HepG2 (cell line): Measurements from ENCODE around the gene NOTCH3. TPM values are rescaled to one million over a fixed set of nuclear protein-coding genes. Genes with fewer than 3 reads are reported as not detected.
A peak's percentile ranks its signal among the peaks of the same experiment; 100 is the strongest.

ENCODE experiments used
- ATRX ChIP-seq: sonication (generic); formaldehyde crosslinking; IDR thresholded peaks from 2 replicates; pipeline ENCODE4 v1.4.0; 2020; ENCODE audit warnings: missing genetic modification reagents, borderline replicate concordance
- CREB3 ChIP-seq: sonication (generic); formaldehyde crosslinking; IDR thresholded peaks from 2 replicates; pipeline ENCODE4 v1.5.0; 2020; ENCODE audit warnings: missing genetic modification reagents
- DNMT1 ChIP-seq: sonication (generic); formaldehyde crosslinking; IDR thresholded peaks from 2 replicates; pipeline ENCODE4 v1.5.1; 2020; ENCODE audit warnings: mild to moderate bottlenecking, missing genetic modification reagents
- MED1 ChIP-seq: sonication (generic); formaldehyde crosslinking; IDR thresholded peaks from 2 replicates; pipeline ENCODE4 v1.4.0; 2020; ENCODE audit warnings: missing genetic modification reagents
- NR2F2 ChIP-seq: IDR thresholded peaks from 2 replicates; pipeline ENCODE4 v1.6.1; 2012; ENCODE audit warnings: low read depth, inconsistent platforms, borderline replicate concordance
- RARG ChIP-seq: sonication (generic); formaldehyde crosslinking; IDR thresholded peaks from 2 replicates; pipeline ENCODE4 v1.4.0; 2020; ENCODE audit warnings: low read depth, mild to moderate bottlenecking, missing genetic modification reagents
- RFXANK ChIP-seq: IDR thresholded peaks from 2 replicates; pipeline ENCODE4 v1.6.1; 2016
- SP1 ChIP-seq, 2 experiments: fragments of 450-650 bp in 1 of 2; sonication (generic) in 1 of 2; formaldehyde crosslinking in 1 of 2; IDR thresholded peaks; 2 replicates each; pipeline versions ENCODE4 v1.4.0 to v1.6.1; 2016 to 2020; ENCODE audit warnings: missing genetic modification reagents in 1 of 2
- TERF1 ChIP-seq: sonication (generic); formaldehyde crosslinking; IDR thresholded peaks from 2 replicates; pipeline ENCODE4 v1.8.0; 2022; ENCODE audit warnings: mild to moderate bottlenecking, missing genetic modification reagents, moderate library complexity
- YEATS4 ChIP-seq: sonication (generic); formaldehyde crosslinking; IDR thresholded peaks from 2 replicates; pipeline ENCODE4 v1.4.0; 2020; ENCODE audit warnings: missing genetic modification reagents, borderline replicate concordance
- ZBTB20 ChIP-seq: sonication (generic); formaldehyde crosslinking; IDR thresholded peaks from 2 replicates; pipeline ENCODE4 v1.8.1; 2023; ENCODE audit warnings: missing genetic modification reagents, low read depth, mild to moderate bottlenecking, borderline replicate concordance
- ZBTB46 ChIP-seq: sonication (generic); formaldehyde crosslinking; IDR thresholded peaks from 2 replicates; pipeline ENCODE4 v1.4.0; 2020; ENCODE audit warnings: mild to moderate bottlenecking, missing genetic modification reagents, borderline replicate concordance
- ZFP82 ChIP-seq: sonication (generic); formaldehyde crosslinking; IDR thresholded peaks from 2 replicates; pipeline ENCODE4 v1.5.1; 2020; ENCODE audit warnings: mild to moderate bottlenecking, missing genetic modification reagents, borderline replicate concordance
- ZNF10 ChIP-seq: sonication (generic); formaldehyde crosslinking; IDR thresholded peaks from 2 replicates; pipeline ENCODE4 v1.4.0; 2020; ENCODE audit warnings: mild to moderate bottlenecking, low read depth, missing genetic modification reagents, borderline replicate concordance
- ZNF619 ChIP-seq: sonication (generic); formaldehyde crosslinking; IDR thresholded peaks from 2 replicates; pipeline ENCODE4 v1.4.0; 2020; ENCODE audit warnings: mild to moderate bottlenecking, missing genetic modification reagents
- ZNF724P ChIP-seq: sonication (generic); formaldehyde crosslinking; IDR thresholded peaks from 2 replicates; pipeline ENCODE4 v1.8.0; 2022; ENCODE audit warnings: missing genetic modification reagents, borderline replicate concordance
- ZNF776 ChIP-seq: sonication (generic); formaldehyde crosslinking; IDR thresholded peaks from 2 replicates; pipeline ENCODE4 v1.4.0; 2020; ENCODE audit warnings: mild to moderate bottlenecking, missing genetic modification reagents
- ZSCAN21 ChIP-seq: sonication (generic); formaldehyde crosslinking; IDR thresholded peaks from 2 replicates; pipeline ENCODE4 v1.8.0; 2022; ENCODE audit warnings: mild to moderate bottlenecking, missing genetic modification reagents, moderate library complexity, borderline replicate concordance
- ZSCAN9 ChIP-seq: IDR thresholded peaks from 2 replicates; pipeline ENCODE4 v1.6.1; 2016; ENCODE audit warnings: borderline replicate concordance
- polyA plus RNA-seq, 8 experiments: library from polyadenylated mRNA; depleted of rRNA in 3 of 8; stranded (reverse) in 7 of 8; unstranded in 1 of 8; fragments of >200 nt; fragmentation: Illumina TruSeq in 4 of 8; extraction: Trizol in 4 of 8; gene quantifications; 2 replicates each; pipeline versions ENCODE4 v1.2.1 to v1.2.3, GENCODE V29; 2011 to 2016; ENCODE audit warnings: low read depth in 4 of 8, missing spikeins in 1 of 8, mixed read lengths in 1 of 8; ENCODE audit not compliant: insufficient read depth in 1 of 8
- total RNA-seq, 5 experiments: library from RNA; depleted of rRNA; stranded (reverse); fragments of >200 nt; fragmentation: Illumina TruSeq; extraction: Trizol; gene quantifications; 2 replicates each; pipeline ENCODE4 v1.2.3, GENCODE V29; 2016; ENCODE audit warnings: low read depth in 1 of 5
- TF ChIP-seq, protein P1 (sequence below): sonication (generic); formaldehyde crosslinking; IDR thresholded peaks from 2 replicates; pipeline ENCODE4 v1.4.0; 2020; ENCODE audit warnings: missing genetic modification reagents
- TF ChIP-seq, protein P2 (sequence below): sonication (generic); formaldehyde crosslinking; IDR thresholded peaks from 2 replicates; pipeline ENCODE4 v1.4.0; 2020; ENCODE audit warnings: missing genetic modification reagents

NOTCH3 gene
- total and polyA plus RNA-seq, 2 of the 13 experiments (the other 11 are each of a cell fraction or from before 2014, with no cell fraction given) = 0.09 to 0.28 TPM

DNA sequence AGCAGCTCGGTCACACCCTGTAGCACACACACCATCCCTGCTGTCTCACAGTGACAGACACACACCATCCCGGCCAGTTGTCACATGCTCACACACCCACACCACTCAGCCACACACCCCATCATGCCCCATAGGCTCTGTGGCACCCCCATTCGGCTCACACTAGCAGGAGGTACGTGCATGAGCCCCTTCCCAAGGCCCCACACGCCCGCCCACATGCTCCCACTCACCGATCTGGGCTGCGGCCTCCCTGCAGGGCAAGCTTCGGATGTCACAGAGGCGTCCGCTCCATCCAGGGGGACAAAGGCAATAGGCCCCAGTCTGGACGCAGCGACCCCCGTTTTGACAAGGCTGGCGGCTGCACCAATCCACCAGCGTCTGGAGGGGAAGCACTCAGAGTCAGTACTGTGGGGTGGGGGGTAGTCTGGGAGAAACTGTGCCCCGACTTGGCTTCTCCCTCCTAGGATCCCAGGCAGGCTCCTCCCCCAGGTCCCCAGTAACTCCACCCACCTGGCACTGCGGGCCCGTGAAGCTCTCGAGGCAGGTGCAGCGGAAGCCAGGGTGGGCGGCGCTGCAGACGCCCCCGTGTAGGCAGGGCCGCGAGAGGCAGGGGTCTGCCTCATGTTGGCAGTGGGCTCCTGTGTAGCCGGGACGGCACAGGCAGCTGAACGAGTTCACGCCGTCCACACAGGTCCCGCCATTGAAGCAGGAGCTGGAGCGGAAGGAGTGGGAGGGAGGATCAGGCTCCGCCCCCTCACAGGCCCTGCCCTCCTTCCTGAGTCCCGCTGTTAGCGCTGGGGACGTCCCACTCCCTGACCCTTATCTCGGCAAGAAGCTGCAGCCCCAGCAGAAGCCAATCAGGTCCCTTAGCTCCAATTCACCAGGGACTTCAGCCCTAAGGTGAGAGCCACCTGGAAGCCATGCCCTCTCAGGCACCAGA lies 20.1 kb downstream of the NOTCH3 start (continued):
- no peak for TF ChIP-seq SP1 (IDR thresholded peaks at IDR 0.05)
- peak; percentile 78 for TF ChIP-seq SP1 (CRISPR knock-in tag; IDR thresholded peaks at IDR 0.05)
- TF ChIP-seq MED1 (CRISPR knock-in tag) = no peak
- no peak for TF ChIP-seq RFXANK (CRISPR knock-in tag)
- TF ChIP-seq ZFP82 (CRISPR knock-in tag) = no peak
- peak; percentile 36; the same call in 1 of the 2 replicates for TF ChIP-seq YEATS4 (CRISPR knock-in tag)
- TF ChIP-seq TERF1 = no peak
- TF ChIP-seq, protein P1, sequence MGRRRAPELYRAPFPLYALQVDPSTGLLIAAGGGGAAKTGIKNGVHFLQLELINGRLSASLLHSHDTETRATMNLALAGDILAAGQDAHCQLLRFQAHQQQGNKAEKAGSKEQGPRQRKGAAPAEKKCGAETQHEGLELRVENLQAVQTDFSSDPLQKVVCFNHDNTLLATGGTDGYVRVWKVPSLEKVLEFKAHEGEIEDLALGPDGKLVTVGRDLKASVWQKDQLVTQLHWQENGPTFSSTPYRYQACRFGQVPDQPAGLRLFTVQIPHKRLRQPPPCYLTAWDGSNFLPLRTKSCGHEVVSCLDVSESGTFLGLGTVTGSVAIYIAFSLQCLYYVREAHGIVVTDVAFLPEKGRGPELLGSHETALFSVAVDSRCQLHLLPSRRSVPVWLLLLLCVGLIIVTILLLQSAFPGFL (CRISPR knock-in tag) = no peak
- TF ChIP-seq NR2F2 = no peak
- no peak for TF ChIP-seq ZNF10 (CRISPR knock-in tag)
- no peak for TF ChIP-seq ZNF724P (CRISPR knock-in tag)
- no peak for TF ChIP-seq ATRX (CRISPR knock-in tag)
- TF ChIP-seq ZSCAN9 (CRISPR knock-in tag) = no peak
- TF ChIP-seq ZNF619 = no peak; the same call in 1 of the 2 replicates
- TF ChIP-seq ZNF776 (CRISPR knock-in tag) = no peak
- no peak for TF ChIP-seq ZBTB46 (CRISPR knock-in tag)
- TF ChIP-seq, protein P2, sequence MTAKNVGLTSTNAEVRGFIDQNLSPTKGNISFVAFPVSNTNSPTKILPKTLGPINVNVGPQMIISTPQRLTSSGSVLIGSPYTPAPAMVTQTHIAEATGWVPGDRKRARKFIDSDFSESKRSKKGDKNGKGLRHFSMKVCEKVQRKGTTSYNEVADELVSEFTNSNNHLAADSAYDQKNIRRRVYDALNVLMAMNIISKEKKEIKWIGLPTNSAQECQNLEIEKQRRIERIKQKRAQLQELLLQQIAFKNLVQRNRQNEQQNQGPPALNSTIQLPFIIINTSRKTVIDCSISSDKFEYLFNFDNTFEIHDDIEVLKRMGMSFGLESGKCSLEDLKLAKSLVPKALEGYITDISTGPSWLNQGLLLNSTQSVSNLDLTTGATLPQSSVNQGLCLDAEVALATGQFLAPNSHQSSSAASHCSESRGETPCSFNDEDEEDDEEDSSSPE (CRISPR knock-in tag) = no peak
- no peak for TF ChIP-seq DNMT1
- TF ChIP-seq CREB3 (CRISPR knock-in tag) = no peak
- no peak for TF ChIP-seq RARG (CRISPR knock-in tag)
- peak; percentile 38; the same call in 1 of the 2 replicates for TF ChIP-seq ZSCAN21 (CRISPR knock-in tag)
- 0 out of 2 replicates have a peak, but pooled peaks have one; percentile 19 for TF ChIP-seq ZBTB20 (CRISPR knock-in tag)
